DMS153 (cell line): ENCODE results near the gene TBC1D17.

ENCODE experiments used
- DNase-seq: peaks from one replicate; lab custom pipeline; 2025; lab: John Stamatoyannopoulos, UW

Gene TBC1D17

GRCh38 chr19:49861541-49862378 lies 15.7 kb upstream of the TBC1D17 start:
- no peak for DNase-seq

GRCh38 chr19:49862391-49863253 lies 14.9 kb upstream of the TBC1D17 start:
- DNase-seq, result no peak

- DNase-seq, result no peak
Measured at GRCh38 chr19:49863254-49863934, 14.1 kb upstream of the TBC1D17 start.

- DNase-seq, result no peak
Measured at GRCh38 chr19:49863935-49864320, 13.6 kb upstream of the TBC1D17 start.

GRCh38 chr19:49864890-49865289 lies 12.6 kb upstream of the TBC1D17 start:
- DNase-seq, result no peak

GRCh38 chr19:49866933-49867782 lies 10.3 kb upstream of the TBC1D17 start, which contains the start of gene PNKP:
PNKP (minus strand) TSS chr19:49867576; CDS start chr19:49867204, 372 bp downstream.
- peak; percentile 84 for DNase-seq

GRCh38 chr19:49869009-49869483 lies 8.5 kb upstream of the TBC1D17 start:
- no peak for DNase-seq

GRCh38 chr19:49869484-49870308 lies 7.8 kb upstream of the TBC1D17 start:
- peak; percentile 100 for DNase-seq

GRCh38 chr19:49870309-49870901 lies 7.1 kb upstream of the TBC1D17 start:
- no peak for DNase-seq

GRCh38 chr19:49871349-49871985 lies 6.0 kb upstream of the TBC1D17 start:
- no peak for DNase-seq

- no peak for DNase-seq
Measured at GRCh38 chr19:49872245-49873128, 5.0 kb upstream of the TBC1D17 start.

- DNase-seq, result no peak
Measured at GRCh38 chr19:49873129-49873521, 4.4 kb upstream of the TBC1D17 start.

- DNase-seq, result no peak
Measured at GRCh38 chr19:49873834-49874233, 3.7 kb upstream of the TBC1D17 start.

GRCh38 chr19:49874503-49875157 lies 2.9 kb upstream of the TBC1D17 start:
- no peak for DNase-seq

- no peak for DNase-seq
Measured at GRCh38 chr19:49875177-49875576, 2.3 kb upstream of the TBC1D17 start.

GRCh38 chr19:49875857-49876421 lies 1.6 kb upstream of the TBC1D17 start:
- DNase-seq, result no peak

GRCh38 chr19:49876422-49877019 lies 981 bp upstream of the TBC1D17 start:
- peak; percentile 97 for DNase-seq
